HCT116 (cell line): ENCODE results near the gene GATAD1. TPM values are rescaled to one million over a fixed set of nuclear protein-coding genes. Genes with fewer than 3 reads are reported as not detected.

ENCODE experiments used
- ATAC-seq: fragments of 200-7000 bp; cut with Tn5 transposase; 2 replicates; pipeline ENCODE4 v1.9.1; 2020; ENCODE audit warnings: mild to moderate bottlenecking, moderate library complexity
- BruUV-seq: library from RNA; stranded (reverse); fragments of 400-500 nt; replicated peaks from 2 replicates; lab custom pipeline; 2021; lab: Mats Ljungman, UMichigan
- CTCF ChIA-PET: fragments of 300-600 bp; sonication (Branson Sonifier 250); formaldehyde crosslinking; loops from one replicate; lab custom pipeline; 2021; ENCODE audit warnings: antibody characterized with exemption; lab: Charles Lee
- POLR2A ChIA-PET: fragments of 300-600, 350-600 bp; sonication (Branson Sonifier 250); formaldehyde crosslinking; loops from one replicate; lab custom pipeline; 2021; ENCODE audit warnings: antibody characterized with exemption; lab: Charles Lee
- RAD21 ChIA-PET, 2 experiments: fragments of 300-600 bp; sonication (Branson Sonifier 250); formaldehyde crosslinking; loops; one replicate each; lab custom pipeline; 2023; ENCODE audit warnings: low total read pairs in 2 of 2; ENCODE audit not compliant: uncharacterized antibody in 2 of 2, unreplicated experiment in 2 of 2, low non-redundant PET in 1 of 2; lab: Charles Lee
- DNase-seq: peaks from one replicate; pipeline ENCODE4 v3.0.0-alpha.2; 2010; ENCODE audit warnings: low read depth, low spot score
- H2AFZ ChIP-seq: fragments of 200-600 bp; shearing (Covaris generic), sonication (generic); 2 replicates; pipeline ENCODE4 v1.6.1; 2017; ENCODE audit warnings: low read depth, mixed run types, mixed read lengths, antibody characterized with exemption, low read length; ENCODE audit not compliant: poor library complexity, severe bottlenecking
- H3K27ac ChIP-seq: 2 replicates; pipeline ENCODE4 v1.5.1; 2012; ENCODE audit warnings: low read depth, low read length
- H3K27me3 ChIP-seq: fragments of 200-600 bp; sonication (generic); 2 replicates; pipeline ENCODE4 v1.6.1; 2016; ENCODE audit warnings: mixed run types, low read length, mixed read lengths; ENCODE audit not compliant: insufficient read depth
- H3K36me3 ChIP-seq, 2 experiments: fragments of 200-500 bp in 1 of 2; fragments of 200-600 bp in 1 of 2; sonication (Bioruptor generic) in 1 of 2; sonication (generic) in 1 of 2; 2 replicates each; pipeline versions ENCODE4 v1.5.1 to v1.6.1; 2014 to 2016; ENCODE audit warnings: low read length in 2 of 2, inconsistent platforms in 1 of 2, mixed read lengths in 1 of 2, mixed run types in 1 of 2; ENCODE audit not compliant: insufficient read depth in 2 of 2, control insufficient read depth in 1 of 2
- H3K4me1 ChIP-seq, 2 experiments: fragments of 200-600 bp in 1 of 2; sonication (generic) in 1 of 2; 2 replicates each; pipeline versions ENCODE4 v1.5.1 to v1.6.1; 2012 to 2017; ENCODE audit warnings: low read length in 2 of 2, inconsistent platforms in 1 of 2, mild to moderate bottlenecking in 1 of 2, mixed read lengths in 1 of 2, mixed run types in 1 of 2, moderate library complexity in 1 of 2; ENCODE audit not compliant: insufficient read depth in 2 of 2, control insufficient read depth in 1 of 2
- H3K4me2 ChIP-seq: fragments of 200-600 bp; sonication (generic); 2 replicates; pipeline ENCODE4 v1.6.1; 2017; ENCODE audit warnings: mixed run types, low read length, mixed read lengths
- H3K4me3 ChIP-seq, 2 experiments: fragments of 200-600 bp in 1 of 2; sonication (generic) in 1 of 2; replicated peaks in 1 of 2; 2 replicates each; pipeline ENCODE4 v1.5.1; 2011 to 2016; ENCODE audit warnings: low read length in 2 of 2, control low read depth in 1 of 2, low read depth in 1 of 2, mild to moderate bottlenecking in 1 of 2, mixed read lengths in 1 of 2, mixed run types in 1 of 2
- H3K79me2 ChIP-seq: fragments of 200-600 bp; sonication (generic); 2 replicates; pipeline ENCODE4 v1.6.1; 2017; ENCODE audit warnings: mild to moderate bottlenecking, mixed run types, low read length, moderate library complexity, mixed read lengths; ENCODE audit not compliant: insufficient read depth
- H3K9ac ChIP-seq: fragments of 200-600 bp; sonication (generic); 2 replicates; pipeline ENCODE4 v1.6.1; 2016; ENCODE audit warnings: low read length, mixed read lengths
- H3K9me2 ChIP-seq: fragments of 200-600 bp; sonication (generic), shearing (Covaris generic); 2 replicates; pipeline ENCODE4 v1.6.1; 2017; ENCODE audit warnings: mixed run types, mild to moderate bottlenecking, moderate library complexity; ENCODE audit not compliant: insufficient read depth
- H3K9me3 ChIP-seq, 2 experiments: fragments of 200-500 bp in 1 of 2; fragments of 200-600 bp in 1 of 2; sonication (Bioruptor generic) in 1 of 2; sonication (generic) in 1 of 2; 2 replicates each; pipeline ENCODE4 v1.6.1; 2014 to 2017; ENCODE audit warnings: low read length in 2 of 2, mixed read lengths in 2 of 2, inconsistent platforms in 1 of 2, low read depth in 1 of 2, mild to moderate bottlenecking in 1 of 2, mixed run types in 1 of 2, moderate library complexity in 1 of 2; ENCODE audit not compliant: control insufficient read depth in 1 of 2, insufficient read depth in 1 of 2
- H4K20me1 ChIP-seq: fragments of 200-600 bp; sonication (generic), shearing (Covaris generic); 2 replicates; pipeline ENCODE4 v1.6.1; 2017; ENCODE audit warnings: mixed run types, mild to moderate bottlenecking, moderate library complexity; ENCODE audit not compliant: insufficient read depth
- ATF3 ChIP-seq: IDR thresholded peaks from 2 replicates; pipeline ENCODE4 v1.6.1; 2012
- ELF1 ChIP-seq: IDR thresholded peaks from 2 replicates; pipeline ENCODE4 v1.6.1; 2012; ENCODE audit warnings: low read depth, borderline replicate concordance
- FOSL1 ChIP-seq: IDR thresholded peaks from 2 replicates; pipeline ENCODE4 v1.6.1; 2012; ENCODE audit warnings: low read depth
- JUND ChIP-seq: IDR thresholded peaks from 2 replicates; pipeline ENCODE4 v1.6.1; 2012
- REST ChIP-seq: IDR thresholded peaks from 2 replicates; pipeline ENCODE4 v1.6.1; 2012; ENCODE audit warnings: low read depth
- SIN3A ChIP-seq: IDR thresholded peaks from 2 replicates; pipeline ENCODE4 v1.6.1; 2012; ENCODE audit warnings: low read depth
- YY1 ChIP-seq: IDR thresholded peaks from 2 replicates; pipeline ENCODE4 v1.6.1; 2011; ENCODE audit warnings: low read length, low read depth, moderate library complexity, mild to moderate bottlenecking; ENCODE audit not compliant: insufficient replicate concordance; ENCODE audit errors: extremely low read depth
- ZBTB33 ChIP-seq: IDR thresholded peaks from 2 replicates; pipeline ENCODE4 v1.6.1; 2011; ENCODE audit warnings: mild to moderate bottlenecking, low read length, moderate library complexity; ENCODE audit not compliant: insufficient replicate concordance; ENCODE audit errors: extremely low read depth
- ZFX ChIP-seq: fragments of 450-650 bp; IDR thresholded peaks from 2 replicates; pipeline ENCODE4 v1.6.1; 2017
- intact Hi-C: fragments of 100-400 bp; cut with micrococcal nuclease; formaldehyde crosslinking; loops from 2 replicates; pipeline ENCODE4 v1.10.0; 2022
- total RNA-seq: library from RNA; stranded (reverse); gene quantifications from one replicate; pipeline ENCODE4 v1.2.1, GENCODE V29; 2021; ENCODE audit not compliant: unreplicated experiment

GATAD1 gene
- total RNA-seq, 1 experiment from 2014 or later: 23.9 TPM

GRCh38 chr7:92435542-92435941, 11.7 kb upstream of the GATAD1 start:
- no peak overlapping the region for H3K9ac ChIP-seq
- ChIA-PET POLR2A (no interaction called here), CTCF (no interaction called here), RAD21 (no interaction called here)
- TF ChIP-seq ELF1: no peak
- no peak for TF ChIP-seq YY1
- TF ChIP-seq ATF3: no peak
- no peak for TF ChIP-seq REST
- no peak for TF ChIP-seq FOSL1
- TF ChIP-seq ZBTB33: no peak
- no peak for TF ChIP-seq JUND
- TF ChIP-seq ZFX: no peak
- TF ChIP-seq SIN3A: no peak
- H3K27me3 ChIP-seq: no peaks in the 10 kb centered on the region
- no peaks in the 10 kb centered on the region for H3K36me3 ChIP-seq
- no peaks in the 10 kb centered on the region for H3K79me2 ChIP-seq
- H2AFZ ChIP-seq: no peak overlapping the region
- intact Hi-C loops: no loop called here
- H4K20me1 ChIP-seq: no peaks in the 10 kb centered on the region
- H3K9me3 ChIP-seq: no peaks in the 10 kb centered on the region
- no peak overlapping the region for H3K4me3 ChIP-seq
- no peak overlapping the region for H3K4me2 ChIP-seq
- H3K9me2 ChIP-seq: no peaks in the 10 kb centered on the region
- no peak overlapping the region for H3K27ac ChIP-seq
- H3K4me1 ChIP-seq: no peaks in the 10 kb centered on the region
- DNase-seq (no peak), ATAC-seq (no peak)
- no TSS peak for BruUV-seq
